Gastroesophageal sphincter (tissue), 3 donors: ENCODE results near the gene WFDC9.

Source experiments
- POLR2AphosphoS5 ChIP-seq: sonication (generic); formaldehyde crosslinking; IDR thresholded peaks from one replicate; pipeline ENCODE4 v1.6.1; 2017; ENCODE audit warnings: antibody characterized with exemption
- TF ChIP-seq, protein P1 (sequence below), 4 experiments: fragments of 200-600 bp in 2 of 4; fragments of 450-650 bp in 2 of 4; sonication (generic) in 1 of 4; IDR thresholded peaks; one replicate each; pipeline ENCODE4 v1.5.1; 2017 to 2019; ENCODE audit warnings: antibody characterized with exemption in 4 of 4, mild to moderate bottlenecking in 2 of 4, moderate library complexity in 2 of 4

DNA sequence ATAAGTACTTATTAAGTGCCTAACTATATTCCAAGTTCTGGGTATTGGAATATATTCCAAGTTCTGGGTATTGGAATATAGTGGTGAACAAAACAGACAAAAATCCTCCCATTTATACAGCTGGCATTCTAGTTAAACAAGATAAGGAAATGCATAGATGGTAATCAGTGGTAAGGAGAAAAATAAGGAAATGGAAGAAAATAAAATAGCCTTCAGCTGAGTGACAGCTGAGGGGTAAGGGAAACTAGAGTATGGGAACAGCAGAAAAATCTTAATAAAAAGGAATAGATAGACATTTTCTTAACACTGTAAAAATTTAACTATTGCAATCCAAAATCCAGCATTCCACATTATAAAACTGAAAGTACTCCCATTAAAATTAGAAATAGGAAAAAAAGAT lies 18.8 kb downstream of the WFDC9 start:
- no peak for TF ChIP-seq POLR2AphosphoS5
- TF ChIP-seq, protein P1, sequence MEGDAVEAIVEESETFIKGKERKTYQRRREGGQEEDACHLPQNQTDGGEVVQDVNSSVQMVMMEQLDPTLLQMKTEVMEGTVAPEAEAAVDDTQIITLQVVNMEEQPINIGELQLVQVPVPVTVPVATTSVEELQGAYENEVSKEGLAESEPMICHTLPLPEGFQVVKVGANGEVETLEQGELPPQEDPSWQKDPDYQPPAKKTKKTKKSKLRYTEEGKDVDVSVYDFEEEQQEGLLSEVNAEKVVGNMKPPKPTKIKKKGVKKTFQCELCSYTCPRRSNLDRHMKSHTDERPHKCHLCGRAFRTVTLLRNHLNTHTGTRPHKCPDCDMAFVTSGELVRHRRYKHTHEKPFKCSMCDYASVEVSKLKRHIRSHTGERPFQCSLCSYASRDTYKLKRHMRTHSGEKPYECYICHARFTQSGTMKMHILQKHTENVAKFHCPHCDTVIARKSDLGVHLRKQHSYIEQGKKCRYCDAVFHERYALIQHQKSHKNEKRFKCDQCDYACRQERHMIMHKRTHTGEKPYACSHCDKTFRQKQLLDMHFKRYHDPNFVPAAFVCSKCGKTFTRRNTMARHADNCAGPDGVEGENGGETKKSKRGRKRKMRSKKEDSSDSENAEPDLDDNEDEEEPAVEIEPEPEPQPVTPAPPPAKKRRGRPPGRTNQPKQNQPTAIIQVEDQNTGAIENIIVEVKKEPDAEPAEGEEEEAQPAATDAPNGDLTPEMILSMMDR (IDR thresholded peaks at IDR 0.05) = no peak
